BE2C (cell line): ENCODE measurements around the gene NFAM1.
A peak's percentile ranks its signal among the peaks of the same experiment; 100 is the strongest.

Experiments
- DNase-seq: peaks from one replicate; pipeline ENCODE4 v3.0.0-alpha.2; 2020
- H3K27me3 ChIP-seq: fragments of 250-450 bp; sonication (Bioruptor Pico); 2 replicates; pipeline ENCODE4 v1.5.1; 2020; ENCODE audit warnings: mild to moderate bottlenecking
- H3K36me3 ChIP-seq: fragments of 250-450 bp; sonication (Bioruptor Pico); 2 replicates; pipeline ENCODE4 v1.5.1; 2020; ENCODE audit warnings: mild to moderate bottlenecking
- H3K4me1 ChIP-seq: fragments of 250-450 bp; sonication (Bioruptor Pico); 2 replicates; pipeline ENCODE4 v1.5.1; 2020
- H3K4me3 ChIP-seq: 2 replicates; pipeline ENCODE4 v1.5.1; 2011; ENCODE audit warnings: low read depth, low read length
- H3K9me3 ChIP-seq: fragments of 250-450 bp; sonication (Bioruptor Pico); 2 replicates; pipeline ENCODE4 v1.5.1; 2020
- TF ChIP-seq, protein P1 (sequence below): IDR thresholded peaks from 2 replicates; pipeline ENCODE4 v1.5.1; 2012; ENCODE audit warnings: mild to moderate bottlenecking, low read depth, low read length

The NFAM1 gene

DNA sequence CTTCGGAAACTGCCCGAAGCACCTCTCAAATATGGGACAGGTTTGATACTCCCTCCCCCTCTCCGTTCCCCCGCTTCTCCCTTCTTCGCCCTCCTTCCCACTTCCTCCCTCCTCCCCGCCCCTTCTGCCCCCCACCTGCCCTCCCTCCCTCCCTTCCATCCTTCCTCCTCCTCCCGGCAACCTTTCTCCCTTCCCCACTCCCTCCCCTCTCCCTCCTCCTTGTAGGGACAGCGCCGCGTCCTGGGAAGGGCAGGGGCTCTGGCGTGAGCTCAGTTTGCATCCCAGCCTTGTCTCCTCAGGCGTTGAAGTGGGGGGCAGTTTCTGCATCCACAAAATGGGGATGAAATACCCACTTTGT, 6.1 kb upstream of the NFAM1 start:
- TF ChIP-seq, protein P1, sequence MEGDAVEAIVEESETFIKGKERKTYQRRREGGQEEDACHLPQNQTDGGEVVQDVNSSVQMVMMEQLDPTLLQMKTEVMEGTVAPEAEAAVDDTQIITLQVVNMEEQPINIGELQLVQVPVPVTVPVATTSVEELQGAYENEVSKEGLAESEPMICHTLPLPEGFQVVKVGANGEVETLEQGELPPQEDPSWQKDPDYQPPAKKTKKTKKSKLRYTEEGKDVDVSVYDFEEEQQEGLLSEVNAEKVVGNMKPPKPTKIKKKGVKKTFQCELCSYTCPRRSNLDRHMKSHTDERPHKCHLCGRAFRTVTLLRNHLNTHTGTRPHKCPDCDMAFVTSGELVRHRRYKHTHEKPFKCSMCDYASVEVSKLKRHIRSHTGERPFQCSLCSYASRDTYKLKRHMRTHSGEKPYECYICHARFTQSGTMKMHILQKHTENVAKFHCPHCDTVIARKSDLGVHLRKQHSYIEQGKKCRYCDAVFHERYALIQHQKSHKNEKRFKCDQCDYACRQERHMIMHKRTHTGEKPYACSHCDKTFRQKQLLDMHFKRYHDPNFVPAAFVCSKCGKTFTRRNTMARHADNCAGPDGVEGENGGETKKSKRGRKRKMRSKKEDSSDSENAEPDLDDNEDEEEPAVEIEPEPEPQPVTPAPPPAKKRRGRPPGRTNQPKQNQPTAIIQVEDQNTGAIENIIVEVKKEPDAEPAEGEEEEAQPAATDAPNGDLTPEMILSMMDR: no peak
- Histone ChIP-seq H3K4me3 (peak overlapping the region; percentile 65), H3K27me3 (no peaks in the 10 kb centered on the region)

DNA sequence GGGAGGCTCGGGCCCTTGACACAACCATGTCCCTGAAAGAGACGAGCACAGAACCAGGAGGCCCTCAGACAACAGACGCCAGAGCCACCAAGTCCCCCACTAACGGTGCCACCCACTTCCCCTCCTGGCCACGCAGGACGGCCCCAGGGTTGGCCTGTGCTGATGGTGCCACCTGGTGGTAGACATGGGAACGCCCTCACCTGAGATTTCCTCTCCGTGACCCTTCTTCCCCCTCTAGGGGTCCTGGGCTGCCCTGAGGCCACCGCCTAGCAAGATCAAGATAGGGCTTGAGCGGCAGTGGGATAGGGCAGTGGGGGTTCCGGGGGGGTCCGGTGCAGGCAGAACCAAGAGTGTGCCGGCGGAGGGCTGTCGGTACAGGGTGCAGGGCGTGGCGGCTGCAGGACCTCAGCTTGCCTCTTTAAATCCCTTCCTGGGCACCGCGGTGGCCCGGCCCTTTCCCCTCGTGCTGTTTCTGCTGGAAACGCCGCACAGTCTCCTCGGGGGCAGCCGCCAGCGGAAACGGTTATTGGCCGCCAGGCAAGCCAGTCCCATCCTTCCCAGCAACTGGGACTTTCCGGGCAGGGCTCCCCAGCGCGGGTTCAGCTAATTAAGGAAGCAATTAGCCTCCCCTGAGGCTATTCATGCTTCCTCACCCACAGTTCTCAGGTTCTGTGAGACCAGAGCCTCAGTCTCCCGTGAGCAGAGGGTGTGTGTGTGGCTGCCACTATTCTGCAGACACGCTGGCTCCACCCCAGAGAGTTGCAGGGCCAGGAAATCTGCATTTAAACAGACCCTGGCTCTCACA, 5.5 kb upstream of the NFAM1 start:
- Histone ChIP-seq H3K4me3 (peak overlapping the region; percentile 65), H3K36me3 (no peaks in the 10 kb centered on the region), H3K27me3 (no peaks in the 10 kb centered on the region), H3K4me1 (peaks cover 28% of the 10 kb centered on the region), H3K9me3 (no peaks in the 10 kb centered on the region)
- TF ChIP-seq, protein P1: peak; percentile 98
- peak; percentile 87 for DNase-seq

More for the DNA sequence above, 6.1 kb upstream of the NFAM1 start:
- Histone ChIP-seq H3K36me3 (no peaks in the 10 kb centered on the region), H3K9me3 (no peaks in the 10 kb centered on the region), H3K4me1 (peaks cover 28% of the 10 kb centered on the region)
- no peak for DNase-seq

DNA sequence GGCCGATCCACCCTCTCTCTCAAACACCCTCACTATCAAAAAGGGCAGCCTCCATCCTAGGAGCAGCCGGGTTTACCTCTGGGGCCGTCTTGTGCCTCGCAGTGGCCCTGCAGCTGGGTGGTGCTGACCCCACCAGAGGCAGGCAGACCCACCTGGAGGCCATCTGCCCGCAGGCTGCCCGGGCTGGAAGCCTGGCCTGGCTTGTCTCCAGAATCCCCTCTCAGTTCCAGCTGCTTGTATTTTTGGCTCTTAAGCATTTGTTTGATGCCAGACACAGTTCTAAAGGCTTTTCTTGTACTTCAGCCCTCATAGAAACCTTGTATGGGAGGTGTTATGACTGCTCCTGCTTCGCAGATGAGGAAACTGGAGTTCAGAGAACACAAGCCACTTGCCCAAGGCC, 4.2 kb upstream of the NFAM1 start:
- DNase-seq: peak; percentile 74
- peaks cover 41% of the 10 kb centered on the region for H3K4me1 ChIP-seq
- no peak overlapping the region for H3K4me3 ChIP-seq
- TF ChIP-seq, protein P1: no peak
- no peaks in the 10 kb centered on the region for H3K36me3 ChIP-seq
- H3K9me3 ChIP-seq: no peaks in the 10 kb centered on the region
- no peaks in the 10 kb centered on the region for H3K27me3 ChIP-seq

DNA sequence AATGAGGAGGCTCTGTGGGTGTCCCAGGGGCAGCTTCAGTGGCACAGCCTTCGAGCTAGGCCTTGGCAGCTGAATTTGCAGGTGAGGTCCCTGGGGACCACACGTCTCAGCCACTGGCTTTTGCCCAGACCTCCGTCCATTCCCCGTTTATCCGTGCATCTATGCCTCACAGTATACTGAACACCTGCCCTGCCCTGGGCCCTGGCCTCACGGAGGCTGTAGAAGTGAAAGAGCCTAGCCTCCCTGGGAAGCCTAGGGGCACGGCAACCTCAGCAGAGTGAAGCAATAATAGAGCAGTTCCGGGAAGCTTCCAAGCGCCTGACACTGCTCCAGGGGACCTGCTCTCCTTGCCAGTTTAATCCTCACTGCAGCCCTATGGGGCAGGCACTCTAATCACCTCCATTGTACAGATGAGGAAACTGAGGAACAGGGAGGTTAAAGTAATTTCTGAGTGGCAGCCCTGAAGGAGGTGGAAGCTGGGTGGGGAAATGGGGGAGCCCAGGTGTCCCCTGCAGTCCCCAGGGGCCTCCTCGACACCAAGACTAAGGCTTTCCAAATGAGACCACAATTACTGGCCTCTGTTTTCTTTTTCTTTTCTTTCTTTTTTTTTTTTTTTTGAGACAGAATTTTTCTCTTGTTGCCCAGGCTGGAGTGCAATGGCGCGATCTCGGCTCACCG, 2.7 kb upstream of the NFAM1 start:
- H3K27me3 ChIP-seq: no peaks in the 10 kb centered on the region
- DNase-seq: peak; percentile 41
- no peaks in the 10 kb centered on the region for H3K36me3 ChIP-seq
- peaks cover 44% of the 10 kb centered on the region for H3K4me1 ChIP-seq
- no peak overlapping the region for H3K4me3 ChIP-seq
- TF ChIP-seq, protein P1: no peak
- H3K9me3 ChIP-seq: no peaks in the 10 kb centered on the region

DNA sequence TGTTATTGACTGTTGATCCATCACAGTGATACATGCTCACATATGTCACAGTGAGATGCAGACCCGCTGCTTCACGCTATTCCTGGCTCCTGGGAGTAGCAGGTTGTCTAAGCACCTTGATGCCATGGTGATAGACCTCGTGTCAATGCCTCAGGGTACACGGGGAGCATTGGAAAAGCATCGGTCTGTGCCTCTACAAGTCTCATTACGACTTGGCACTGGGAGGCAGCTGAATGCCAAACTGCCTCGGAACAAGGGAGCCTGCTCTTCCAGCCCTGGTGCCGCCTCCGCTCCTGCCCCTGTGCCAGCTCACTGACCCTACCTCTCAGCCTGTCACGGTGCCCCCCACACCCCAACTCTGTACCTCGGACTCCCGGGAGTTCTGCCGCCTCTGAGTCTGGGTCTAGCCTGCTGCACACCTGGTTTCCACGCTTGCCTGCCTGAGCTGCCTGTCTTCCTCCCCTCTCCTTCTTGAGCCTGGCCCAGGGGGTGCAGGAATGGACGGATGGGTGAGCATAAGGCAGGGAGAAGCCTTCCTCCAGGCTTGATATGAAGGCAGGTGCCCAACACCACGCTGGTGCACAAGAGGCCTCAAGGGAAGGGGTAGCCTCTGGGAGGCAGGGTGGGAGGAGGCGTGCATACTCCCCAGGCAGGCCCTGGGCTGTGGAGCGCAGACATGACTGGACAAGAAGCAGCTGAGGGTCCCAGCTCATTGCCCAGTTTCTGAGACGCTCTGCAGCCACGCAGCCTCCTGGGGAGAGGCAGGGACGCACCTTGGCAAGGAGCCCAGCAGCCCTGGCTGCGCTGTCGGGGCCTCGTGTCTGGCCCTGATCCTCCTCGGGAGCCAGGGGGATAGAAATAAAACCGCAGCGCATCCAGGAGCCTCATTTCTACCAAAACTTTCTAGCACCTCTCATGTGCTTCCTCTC, 1.8 kb upstream of the NFAM1 start:
- TF ChIP-seq, protein P1: no peak
- Histone ChIP-seq H3K4me1 (peaks cover 40% of the 10 kb centered on the region), H3K9me3 (no peaks in the 10 kb centered on the region), H3K4me3 (no peak overlapping the region), H3K36me3 (no peaks in the 10 kb centered on the region), H3K27me3 (no peaks in the 10 kb centered on the region)
- peak; percentile 82 for DNase-seq
